Measurements from ENCODE around the gene H6PD. TPM values are rescaled to one million over a fixed set of nuclear protein-coding genes. Genes with fewer than 3 reads are reported as not detected.

H6PD gene
- total and polyA plus RNA-seq, 8 donors: 33.0 to 63.0 (median 52.4) TPM

DNA sequence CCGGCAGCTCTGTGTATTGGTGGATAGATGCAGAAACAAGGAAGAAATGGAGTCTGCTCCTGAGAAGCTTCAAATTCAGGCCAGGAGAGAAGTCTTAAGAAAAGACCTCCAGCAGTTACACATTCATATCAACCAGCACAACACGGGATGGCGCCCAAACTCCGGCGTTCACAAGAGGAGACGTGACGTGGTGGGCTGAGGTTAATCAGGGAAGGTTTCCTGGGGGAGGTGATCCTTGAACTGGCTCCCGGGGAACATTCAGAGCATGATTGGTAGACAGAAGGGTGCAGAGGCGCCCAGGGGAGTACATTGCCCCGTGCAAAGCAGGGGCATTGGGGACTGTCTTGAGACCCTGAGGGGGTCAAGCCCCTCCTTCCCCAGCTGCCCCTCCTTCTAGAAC, 30.5 kb downstream of the H6PD start:
- Histone ChIP-seq H3K4me1 (no peaks in the 10 kb centered on the region), H3K36me3 (peaks cover 0 to 68% of the 10 kb centered on the region in 2 donors), H3K27me3 (no peaks in the 10 kb centered on the region), H3K4me3 (no peak overlapping the region), H3K9me3 (no peaks in the 10 kb centered on the region), H3K27ac (no peak overlapping the region)
- TF ChIP-seq, protein P1, sequence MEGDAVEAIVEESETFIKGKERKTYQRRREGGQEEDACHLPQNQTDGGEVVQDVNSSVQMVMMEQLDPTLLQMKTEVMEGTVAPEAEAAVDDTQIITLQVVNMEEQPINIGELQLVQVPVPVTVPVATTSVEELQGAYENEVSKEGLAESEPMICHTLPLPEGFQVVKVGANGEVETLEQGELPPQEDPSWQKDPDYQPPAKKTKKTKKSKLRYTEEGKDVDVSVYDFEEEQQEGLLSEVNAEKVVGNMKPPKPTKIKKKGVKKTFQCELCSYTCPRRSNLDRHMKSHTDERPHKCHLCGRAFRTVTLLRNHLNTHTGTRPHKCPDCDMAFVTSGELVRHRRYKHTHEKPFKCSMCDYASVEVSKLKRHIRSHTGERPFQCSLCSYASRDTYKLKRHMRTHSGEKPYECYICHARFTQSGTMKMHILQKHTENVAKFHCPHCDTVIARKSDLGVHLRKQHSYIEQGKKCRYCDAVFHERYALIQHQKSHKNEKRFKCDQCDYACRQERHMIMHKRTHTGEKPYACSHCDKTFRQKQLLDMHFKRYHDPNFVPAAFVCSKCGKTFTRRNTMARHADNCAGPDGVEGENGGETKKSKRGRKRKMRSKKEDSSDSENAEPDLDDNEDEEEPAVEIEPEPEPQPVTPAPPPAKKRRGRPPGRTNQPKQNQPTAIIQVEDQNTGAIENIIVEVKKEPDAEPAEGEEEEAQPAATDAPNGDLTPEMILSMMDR (IDR thresholded peaks at IDR 0.05): no peak
- intact Hi-C loops (cut with DNase I): no loop called here
- ATAC-seq (no peak), DNase-seq (no peak)

DNA sequence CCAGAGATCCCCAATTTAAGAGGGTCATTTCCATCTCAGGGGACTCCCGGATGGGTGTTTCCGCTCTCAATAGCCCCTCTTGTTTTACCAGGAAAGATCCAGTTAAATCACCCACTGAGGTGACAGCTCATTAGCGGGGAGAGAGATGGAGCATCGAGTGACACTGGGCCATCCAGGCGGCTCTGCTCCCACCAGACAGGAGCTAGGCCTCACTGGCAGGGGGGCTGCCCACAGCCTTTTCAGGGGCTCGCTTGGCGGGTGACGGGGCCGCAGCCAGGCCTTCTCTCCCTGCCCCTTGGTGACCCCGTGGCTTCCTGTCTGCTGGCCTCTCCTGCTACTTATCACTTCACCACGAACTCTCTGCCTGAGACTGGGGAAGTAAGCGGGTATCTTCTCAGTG, 31.4 kb downstream of the H6PD start:
- H3K4me3 ChIP-seq: no peak overlapping the region
- H3K27ac ChIP-seq: no peak overlapping the region
- intact Hi-C loops (cut with DNase I): no loop called here
- DNase-seq (no peak), ATAC-seq (no peak)
- no peaks in the 10 kb centered on the region for H3K9me3 ChIP-seq
- TF ChIP-seq, protein P1 (IDR thresholded peaks at IDR 0.05): no peak
- no peaks in the 10 kb centered on the region for H3K27me3 ChIP-seq
- H3K36me3 ChIP-seq: peaks cover 0 to 68% of the 10 kb centered on the region in 2 donors
- H3K4me1 ChIP-seq: no peaks in the 10 kb centered on the region

DNA sequence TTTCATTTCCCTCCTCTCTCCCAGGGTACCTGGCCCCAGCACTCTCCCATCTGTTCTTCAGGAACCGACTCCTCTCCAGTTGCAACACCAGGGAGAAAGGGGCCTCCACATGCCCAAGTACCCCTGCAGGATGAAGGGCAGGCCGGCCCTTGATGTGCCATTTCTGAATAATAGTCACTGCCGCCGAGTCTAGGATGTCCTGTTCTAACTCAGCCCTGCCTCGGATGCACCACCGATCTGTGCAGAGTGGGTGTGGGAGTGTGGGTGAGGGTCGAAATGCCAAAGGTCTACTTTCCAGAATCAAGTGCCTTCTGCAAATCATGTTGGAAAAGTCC, 32.7 kb downstream of the H6PD start:
- Histone ChIP-seq H3K27me3 (no peaks in the 10 kb centered on the region), H3K27ac (no peak overlapping the region), H3K4me3 (no peak overlapping the region), H3K4me1 (no peaks in the 10 kb centered on the region), H3K9me3 (no peaks in the 10 kb centered on the region), H3K36me3 (peaks cover 0 to 70% of the 10 kb centered on the region in 2 donors)
- no peak for ATAC-seq
- no peak for DNase-seq
- intact Hi-C loops (cut with DNase I): no loop called here
- TF ChIP-seq, protein P1 (IDR thresholded peaks at IDR 0.05): no peak

DNA sequence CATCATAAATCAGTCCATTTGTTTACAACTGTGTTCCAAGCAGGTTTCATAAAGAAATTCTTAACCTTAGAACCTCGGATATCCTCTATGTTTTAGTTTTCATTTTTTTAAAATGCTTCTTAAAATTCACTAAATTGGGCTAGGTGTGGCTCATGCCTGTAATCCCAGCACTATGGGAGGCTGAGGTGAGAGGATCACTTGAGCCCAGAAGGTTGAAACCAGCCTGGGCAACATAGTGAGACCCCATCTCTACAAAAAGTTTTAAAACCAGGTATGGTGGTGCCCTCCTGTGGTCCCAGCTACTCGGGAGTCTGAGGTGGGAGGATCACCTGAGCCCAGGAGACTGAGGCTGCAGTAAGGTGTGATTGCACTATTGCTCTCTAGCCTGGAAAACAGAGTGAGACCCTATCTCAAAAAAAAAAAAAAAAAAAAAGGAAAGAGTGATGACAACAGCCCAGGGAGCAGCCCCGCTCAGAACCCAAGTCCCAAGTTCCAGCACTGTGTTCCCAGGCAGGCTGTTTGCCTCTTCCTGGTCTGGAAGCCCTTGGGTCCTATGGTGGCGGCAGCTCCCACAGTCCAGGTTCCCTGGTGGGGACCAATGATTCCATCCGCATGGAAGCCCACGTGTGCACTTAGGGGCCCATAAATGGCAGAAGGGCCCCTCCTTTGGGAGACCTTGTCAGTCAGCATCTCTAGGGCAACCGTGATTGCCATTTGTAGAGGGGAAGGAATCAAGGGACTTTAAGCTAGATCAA, 33.4 kb downstream of the H6PD start:
- Histone ChIP-seq H3K27ac (no peak overlapping the region), H3K9me3 (no peaks in the 10 kb centered on the region), H3K4me1 (no peaks in the 10 kb centered on the region), H3K36me3 (peaks cover 0 to 63% of the 10 kb centered on the region in 2 donors), H3K4me3 (no peak overlapping the region), H3K27me3 (no peaks in the 10 kb centered on the region)
- intact Hi-C loops (cut with DNase I): no loop called here
- DNase-seq (no peak), ATAC-seq (no peak)
- TF ChIP-seq, protein P1 (IDR thresholded peaks at IDR 0.05): no peak

DNA sequence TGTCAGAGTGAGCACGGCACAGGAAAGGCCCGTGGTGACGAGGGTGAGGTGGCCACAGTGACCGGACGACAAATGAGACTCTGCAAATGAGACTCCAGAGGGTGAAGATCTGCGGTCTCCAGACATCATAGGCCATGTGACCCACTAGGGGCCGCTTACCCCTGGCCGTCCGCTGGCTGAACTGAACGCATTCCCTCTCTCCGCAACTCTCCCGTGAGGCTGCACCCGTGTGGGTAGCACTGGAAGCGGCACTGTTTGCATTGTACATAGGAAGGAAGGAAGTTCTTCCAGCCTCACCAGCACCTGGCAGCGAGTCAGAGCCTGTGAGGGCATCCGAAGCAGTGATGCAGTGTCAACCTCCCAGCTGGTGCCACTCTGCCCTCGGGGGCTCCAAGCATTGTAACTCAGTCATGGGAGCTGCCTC, 34.5 kb downstream of the H6PD start:
- Histone ChIP-seq H3K4me3 (no peak overlapping the region), H3K27me3 (no peaks in the 10 kb centered on the region), H3K4me1 (no peaks in the 10 kb centered on the region), H3K36me3 (peaks cover 0 to 52% of the 10 kb centered on the region in 2 donors), H3K9me3 (no peaks in the 10 kb centered on the region), H3K27ac (no peak overlapping the region)
- ATAC-seq: no peak
- intact Hi-C loops (cut with DNase I): no loop called here
- no peak for DNase-seq
- TF ChIP-seq, protein P1 (IDR thresholded peaks at IDR 0.05): no peak

Measured in left lung (tissue), 10 donors.